HG03439 (cell line): ENCODE results near the gene ACOD1.
A peak's percentile ranks its signal among the peaks of the same experiment; 100 is the strongest.
"Not testable (repeated sequence)": the region's sequence is repeated elsewhere in the genome, so short reads cannot be mapped to it uniquely, and the experiment has no call there.

Source experiments
- ATAC-seq: cut with Tn5 transposase; IDR thresholded peaks from one replicate; pipeline ENCODE4 v1.9.1; 2021; ENCODE audit warnings: mild to moderate bottlenecking, moderate library complexity; ENCODE audit not compliant: unreplicated experiment

ACOD1 gene

GRCh38 chr13:76948149-76948548 lies at the start of gene ACOD1:
Gene ACOD1, plus strand, starts transcription at chr13:76948511. Its CDS starts 48 bp downstream, at chr13:76948559.
- ATAC-seq: no peak

- not testable (repeated sequence) for ATAC-seq
These were observed 49.2 kb upstream of the ACOD1 start for GRCh38 chr13:76899066-76899465.

- peak; percentile 90 for ATAC-seq
These were observed 44.7 kb upstream of the ACOD1 start for GRCh38 chr13:76903544-76904162.

GRCh38 chr13:76904507-76904906 lies 43.8 kb upstream of the ACOD1 start:
- ATAC-seq: no peak

GRCh38 chr13:76912476-76912875 lies 35.8 kb upstream of the ACOD1 start:
- ATAC-seq: no peak

GRCh38 chr13:76913898-76914297 lies 34.4 kb upstream of the ACOD1 start:
- no peak for ATAC-seq

- ATAC-seq: no peak
These were observed 31.2 kb upstream of the ACOD1 start for GRCh38 chr13:76917095-76917494.

- not testable (repeated sequence) for ATAC-seq
These were observed 30.4 kb upstream of the ACOD1 start for GRCh38 chr13:76917755-76918481.

GRCh38 chr13:76921516-76921915 lies 26.8 kb upstream of the ACOD1 start:
- no peak for ATAC-seq

- ATAC-seq: no peak
These were observed 23.2 kb upstream of the ACOD1 start for GRCh38 chr13:76925115-76925514.

GRCh38 chr13:76927955-76928354 lies 20.4 kb upstream of the ACOD1 start:
- ATAC-seq: no peak

GRCh38 chr13:76928456-76928855 lies 19.9 kb upstream of the ACOD1 start:
- no peak for ATAC-seq

- no peak for ATAC-seq
These were observed 19.0 kb upstream of the ACOD1 start for GRCh38 chr13:76929320-76929719.

GRCh38 chr13:76929851-76930374 lies 18.4 kb upstream of the ACOD1 start:
- no peak for ATAC-seq

- ATAC-seq: no peak
These were observed 16.2 kb upstream of the ACOD1 start for GRCh38 chr13:76932076-76932475.

GRCh38 chr13:76934671-76935070 lies 13.6 kb upstream of the ACOD1 start:
- ATAC-seq: no peak

GRCh38 chr13:76936763-76937162 lies 11.5 kb upstream of the ACOD1 start:
- no peak for ATAC-seq

GRCh38 chr13:76937281-76937820 lies 11.0 kb upstream of the ACOD1 start:
- no peak for ATAC-seq

GRCh38 chr13:76939215-76939614 lies 9.1 kb upstream of the ACOD1 start:
- ATAC-seq: no peak

GRCh38 chr13:76942363-76942762 lies 5.9 kb upstream of the ACOD1 start:
- ATAC-seq: no peak

GRCh38 chr13:76943646-76944045 lies 4.7 kb upstream of the ACOD1 start:
- ATAC-seq: no peak

- no peak for ATAC-seq
These were observed 3.9 kb upstream of the ACOD1 start for GRCh38 chr13:76944456-76944855.
